Measurements from ENCODE around the gene TM4SF1.
"Not testable (repeated sequence)": the region's sequence is repeated elsewhere in the genome, so short reads cannot be mapped to it uniquely, and the experiment has no call there.

Gene TM4SF1

GRCh38 chr3:149342413-149343380 lies 34.8 kb downstream of the TM4SF1 start:
- DNase-seq, result no peak

GRCh38 chr3:149340310-149340933 lies 37.0 kb downstream of the TM4SF1 start:
- no peak for DNase-seq

- DNase-seq, result no peak
Observed at GRCh38 chr3:149339931-149340309, 37.5 kb downstream of the TM4SF1 start.

GRCh38 chr3:149337486-149337885 lies 40.0 kb downstream of the TM4SF1 start:
- DNase-seq, result not testable (repeated sequence)

- no peak for DNase-seq
Observed at GRCh38 chr3:149336925-149337324, 40.5 kb downstream of the TM4SF1 start.

GRCh38 chr3:149333176-149333859 lies 44.1 kb downstream of the TM4SF1 start, which contains the start of gene TM4SF18:
TSS of gene TM4SF18 (minus strand) at chr3:149333636. CDS start at chr3:149333382, 254 bp downstream.
- DNase-seq, result no peak

GRCh38 chr3:149332771-149333170 lies 44.7 kb downstream of the TM4SF1 start:
- no peak for DNase-seq

- DNase-seq, result no peak
Observed at GRCh38 chr3:149332227-149332765, 45.2 kb downstream of the TM4SF1 start.

GRCh38 chr3:149331396-149331795 lies 46.1 kb downstream of the TM4SF1 start:
- DNase-seq, result no peak

GRCh38 chr3:149330609-149331331 lies 46.7 kb downstream of the TM4SF1 start:
- no peak for DNase-seq

- DNase-seq, result no peak
Observed at GRCh38 chr3:149327156-149327555, 50.3 kb downstream of the TM4SF1 start.

GRCh38 chr3:149325581-149325980 lies 51.9 kb downstream of the TM4SF1 start:
- no peak for DNase-seq

- no peak for DNase-seq
Observed at GRCh38 chr3:149324332-149324731, 53.1 kb downstream of the TM4SF1 start.

GRCh38 chr3:149321640-149322039 lies 55.8 kb downstream of the TM4SF1 start:
- no peak for DNase-seq

- no peak for DNase-seq
Observed at GRCh38 chr3:149321136-149321535, 56.3 kb downstream of the TM4SF1 start.

GRCh38 chr3:149319750-149320149 lies 57.7 kb downstream of the TM4SF1 start:
- DNase-seq, result no peak
